Activated CD4-positive, alpha-beta T cell treated with anti-CD3 and anti-CD28 coated beads, Interleukin-2, amount 50 U/mL, for 16 hours (primary cell): Measurements from ENCODE around the gene ELP2.
"Not testable (repeated sequence)": the region's sequence is repeated elsewhere in the genome, so short reads cannot be mapped to it uniquely, and the experiment has no call there.

Experiments used
- DNase-seq: peaks from one replicate; pipeline ENCODE4 v3.0.0-alpha.2; 2020

ELP2 gene

GRCh38 chr18:36129300-36130038 lies at the start of gene ELP2, which contains the start of gene SLC39A6:
Gene ELP2, plus strand, starts transcription at chr18:36129899. Its CDS starts 35 bp downstream, at chr18:36129934.
Gene SLC39A6, minus strand, starts transcription at chr18:36129340. Its CDS starts 2,333 bp downstream, at chr18:36127007.
- peak; percentile 95 for DNase-seq

GRCh38 chr18:36081118-36081517 lies 48.6 kb upstream of the ELP2 start:
- DNase-seq, result not testable (repeated sequence)

GRCh38 chr18:36083729-36084128 lies 46.0 kb upstream of the ELP2 start:
- DNase-seq, result peak; percentile 26

- DNase-seq, result no peak
These were observed 44.5 kb upstream of the ELP2 start for GRCh38 chr18:36085195-36085594.

- DNase-seq, result no peak
These were observed 43.5 kb upstream of the ELP2 start for GRCh38 chr18:36086186-36086585.

GRCh38 chr18:36088256-36088655 lies 41.4 kb upstream of the ELP2 start:
- no peak for DNase-seq

GRCh38 chr18:36089001-36089400 lies 40.7 kb upstream of the ELP2 start:
- DNase-seq, result no peak

GRCh38 chr18:36092116-36092515 lies 37.6 kb upstream of the ELP2 start:
- DNase-seq, result not testable (repeated sequence)

- no peak for DNase-seq
These were observed 35.3 kb upstream of the ELP2 start for GRCh38 chr18:36094431-36094830.

GRCh38 chr18:36095936-36096519 lies 33.7 kb upstream of the ELP2 start:
- DNase-seq, result peak; percentile 55

- DNase-seq, result no peak
These were observed 32.7 kb upstream of the ELP2 start for GRCh38 chr18:36096955-36097354.

GRCh38 chr18:36099311-36099710 lies 30.4 kb upstream of the ELP2 start:
- no peak for DNase-seq

- no peak for DNase-seq
These were observed 27.8 kb upstream of the ELP2 start for GRCh38 chr18:36101943-36102342.

GRCh38 chr18:36104749-36105148 lies 24.9 kb upstream of the ELP2 start:
- no peak for DNase-seq

GRCh38 chr18:36107477-36107876 lies 22.2 kb upstream of the ELP2 start:
- DNase-seq, result no peak

GRCh38 chr18:36108196-36108595 lies 21.5 kb upstream of the ELP2 start:
- DNase-seq, result no peak

GRCh38 chr18:36108601-36109000 lies 21.1 kb upstream of the ELP2 start:
- DNase-seq, result no peak

GRCh38 chr18:36109737-36110136 lies 20.0 kb upstream of the ELP2 start:
- no peak for DNase-seq

GRCh38 chr18:36112302-36112701 lies 17.4 kb upstream of the ELP2 start:
- no peak for DNase-seq

- DNase-seq, result no peak
These were observed 15.4 kb upstream of the ELP2 start for GRCh38 chr18:36114251-36114650.

- DNase-seq, result no peak
These were observed 15.0 kb upstream of the ELP2 start for GRCh38 chr18:36114738-36115137.

- DNase-seq, result not testable (repeated sequence)
These were observed 12.9 kb upstream of the ELP2 start for GRCh38 chr18:36116771-36117170.

- DNase-seq, result no peak
These were observed 9.4 kb upstream of the ELP2 start for GRCh38 chr18:36120297-36120696.

- no peak for DNase-seq
These were observed 4.9 kb upstream of the ELP2 start for GRCh38 chr18:36124841-36125240.

- DNase-seq, result no peak
These were observed 3.0 kb upstream of the ELP2 start for GRCh38 chr18:36126668-36127067.
